ENCODE results near the gene ZNF681.
"Not testable (repeated sequence)": the region's sequence is repeated elsewhere in the genome, so short reads cannot be mapped to it uniquely, and the experiment has no call there.

The ZNF681 gene

DNA sequence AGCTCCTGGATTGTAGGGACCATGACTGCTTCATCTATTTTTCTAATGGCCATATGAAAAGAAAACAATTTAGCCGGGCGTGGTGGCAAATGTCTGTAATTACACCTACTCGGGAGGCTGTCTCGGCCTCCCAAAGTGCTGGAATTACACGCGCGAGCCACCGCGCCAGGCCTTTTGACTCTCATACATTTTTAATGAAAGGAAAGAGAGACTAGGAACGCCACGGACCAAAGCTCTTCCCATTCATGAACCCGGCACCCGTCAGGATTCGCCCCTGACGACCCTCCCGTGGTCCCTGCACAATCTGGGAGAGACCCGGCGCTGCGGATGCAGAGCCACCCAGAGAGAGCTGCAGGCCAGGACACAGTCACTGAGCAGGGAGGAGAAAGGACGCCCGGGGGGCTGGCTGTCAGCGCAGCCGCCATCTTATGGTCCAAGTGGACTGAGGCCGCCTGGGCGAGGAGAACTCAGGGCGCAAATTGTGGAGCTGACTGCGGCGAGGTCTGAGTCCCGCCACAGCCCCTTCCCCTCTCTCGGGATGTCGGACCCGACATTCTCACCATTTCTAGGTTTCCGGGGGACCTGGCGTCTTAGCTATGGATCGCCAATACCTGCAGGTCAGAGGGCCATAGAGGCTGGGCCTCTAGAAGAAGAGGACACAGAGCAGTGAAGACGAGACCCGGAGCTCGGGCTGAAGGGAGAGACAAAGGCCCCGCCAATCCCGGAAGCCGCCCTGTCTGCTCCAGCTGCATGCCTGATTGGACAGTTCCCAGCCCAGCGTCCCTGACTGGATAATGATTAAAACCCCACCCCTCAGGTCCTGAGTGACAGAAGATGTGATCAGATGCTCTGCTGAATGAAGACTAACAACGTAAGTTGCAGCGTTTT is at the start of gene ZNF681:
ZNF681 (minus strand) TSS at position 705 of the 888 bp plus-strand sequence; CDS start at position 563, 142 bp downstream.
- peak; percentile 74 for DNase-seq (ENCODE audit: low spot score)

DNA sequence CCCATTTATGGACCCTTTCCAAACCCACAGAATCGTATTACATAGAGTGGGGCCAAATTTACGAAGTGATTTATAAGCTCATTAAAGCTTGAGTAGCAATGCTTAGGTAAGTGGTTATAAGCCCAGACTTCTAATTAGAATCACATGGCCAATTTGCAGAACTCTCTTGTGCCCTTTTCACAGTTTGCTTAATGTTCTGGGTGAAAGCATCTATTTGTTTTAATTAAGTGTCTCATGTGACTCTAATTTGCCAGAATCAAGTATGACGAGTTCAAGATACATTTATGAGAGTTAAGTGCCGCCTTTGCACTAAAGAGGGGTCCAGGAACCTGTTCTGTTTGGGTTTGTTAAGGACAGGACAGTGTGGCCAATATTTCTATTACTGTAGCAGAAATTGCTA is 46.0 kb upstream of the ZNF681 start:
- no peak for DNase-seq (ENCODE audit: low spot score)

DNA sequence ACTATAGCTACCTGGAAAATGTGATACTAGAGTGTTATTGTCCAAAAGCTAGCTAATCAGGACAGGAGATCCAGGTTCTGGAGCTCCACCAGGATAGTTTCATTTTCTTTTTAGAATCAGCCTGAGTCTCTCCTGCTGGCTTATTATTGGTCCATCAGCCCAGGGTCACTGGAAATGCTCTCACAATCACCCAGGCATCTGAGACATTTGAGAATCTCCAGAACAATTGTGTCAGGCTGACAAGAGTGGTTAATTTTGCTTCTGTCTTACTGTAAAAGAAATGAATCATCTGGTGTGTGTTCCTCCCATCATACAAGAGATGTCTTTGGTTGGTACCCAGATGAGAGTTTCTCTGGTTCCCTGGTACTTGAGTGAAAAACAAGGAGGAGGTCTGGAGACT is 43.6 kb upstream of the ZNF681 start:
- DNase-seq (ENCODE audit: low spot score), result no peak

DNA sequence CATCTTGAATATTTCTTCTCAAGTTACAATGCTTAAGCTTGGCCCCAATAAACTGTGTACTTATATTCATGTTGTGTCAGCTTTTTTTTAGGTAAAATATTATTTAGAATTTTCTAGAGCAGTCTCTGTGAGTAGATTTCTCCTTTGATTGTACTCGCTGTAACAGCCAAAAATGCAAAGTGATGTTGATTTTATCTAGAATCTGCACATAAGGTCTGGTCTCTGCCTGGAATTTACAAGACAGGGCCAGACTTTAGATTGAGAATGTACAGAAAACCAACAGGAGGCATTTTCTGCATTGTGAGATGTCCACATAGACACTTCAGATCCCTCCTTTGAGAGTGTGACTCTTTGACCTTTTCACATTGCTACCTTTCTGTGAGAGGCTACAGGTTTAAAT is 43.1 kb upstream of the ZNF681 start:
- DNase-seq (ENCODE audit: low spot score), result no peak

DNA sequence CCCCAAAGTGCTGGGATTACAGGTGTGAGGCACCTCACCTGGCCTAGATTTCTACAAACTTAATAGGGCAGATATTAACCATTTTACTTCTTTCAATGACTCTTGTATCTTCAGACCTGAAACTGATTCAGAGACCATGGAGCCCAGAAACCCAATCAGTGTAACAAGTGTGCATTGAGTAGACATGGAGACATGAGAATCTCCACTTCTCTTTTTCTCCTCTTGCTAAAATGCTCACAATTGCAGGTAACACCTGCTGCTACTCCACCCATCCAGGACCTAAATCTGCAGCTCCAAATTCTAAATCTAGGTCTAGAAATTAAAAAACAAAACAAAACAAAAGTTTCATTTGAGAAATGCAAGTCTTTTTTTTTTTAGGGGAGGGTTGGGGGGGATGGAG is 42.2 kb upstream of the ZNF681 start:
- DNase-seq (ENCODE audit: low spot score), result no peak

DNA sequence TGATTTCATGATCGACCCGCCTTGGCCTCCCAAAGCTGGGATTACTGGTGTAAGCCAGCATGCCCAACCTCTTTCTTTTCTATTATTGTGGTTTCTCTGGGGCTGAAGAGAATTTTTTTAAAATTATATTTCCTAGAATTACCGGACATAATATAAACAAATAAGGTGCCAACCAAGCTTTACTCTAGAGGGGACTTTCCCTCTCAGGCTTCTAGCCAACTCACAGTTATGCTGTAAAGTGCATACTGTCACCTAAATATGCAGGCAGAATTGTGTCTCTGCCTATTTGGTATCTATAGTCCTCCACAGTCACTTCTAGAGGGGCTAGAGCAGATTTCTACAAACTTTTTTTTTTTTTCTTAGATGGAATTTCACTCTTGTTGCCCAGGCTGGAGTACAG is 41.6 kb upstream of the ZNF681 start:
- no peak for DNase-seq (ENCODE audit: low spot score)

DNA sequence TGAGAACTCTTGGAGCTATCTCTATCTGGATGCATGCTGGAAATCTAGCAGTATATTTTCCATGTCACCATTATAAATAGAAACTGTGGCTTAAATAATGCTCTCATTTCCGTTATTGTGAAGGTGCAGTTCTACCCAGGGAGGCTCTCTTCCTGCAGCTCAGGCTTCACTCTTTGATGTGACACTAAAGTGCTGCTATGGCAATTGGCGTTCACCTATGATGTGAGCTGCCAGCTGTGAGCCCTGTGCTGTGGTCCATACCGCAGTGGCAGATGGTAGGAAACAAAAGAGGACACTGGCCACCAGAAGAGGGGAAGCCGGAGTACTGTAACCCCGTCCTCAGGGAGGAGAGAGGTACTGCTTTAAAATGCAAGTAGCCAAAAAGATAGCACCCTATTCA is 40.6 kb upstream of the ZNF681 start:
- DNase-seq (ENCODE audit: low spot score), result no peak

DNA sequence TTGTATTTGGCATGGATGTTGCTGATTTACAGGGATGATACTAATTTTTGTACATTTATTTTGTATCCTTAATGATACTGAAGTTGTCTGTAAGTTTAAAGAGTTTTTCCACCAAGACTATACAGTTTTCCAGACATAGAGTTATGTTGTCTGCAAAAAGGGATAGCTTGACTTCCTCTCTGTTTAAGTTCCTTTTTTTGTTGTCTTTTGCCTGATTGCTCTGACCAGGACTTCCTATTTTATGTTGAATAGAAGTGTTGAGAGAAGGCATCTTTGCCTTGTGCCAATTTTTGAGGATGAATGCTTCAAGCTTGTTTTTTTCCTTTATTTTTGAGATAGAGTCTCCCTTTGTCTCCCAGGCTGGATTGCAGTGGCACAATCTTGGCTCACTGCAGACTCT is 36.8 kb upstream of the ZNF681 start:
- DNase-seq (ENCODE audit: low spot score), result no peak

DNA sequence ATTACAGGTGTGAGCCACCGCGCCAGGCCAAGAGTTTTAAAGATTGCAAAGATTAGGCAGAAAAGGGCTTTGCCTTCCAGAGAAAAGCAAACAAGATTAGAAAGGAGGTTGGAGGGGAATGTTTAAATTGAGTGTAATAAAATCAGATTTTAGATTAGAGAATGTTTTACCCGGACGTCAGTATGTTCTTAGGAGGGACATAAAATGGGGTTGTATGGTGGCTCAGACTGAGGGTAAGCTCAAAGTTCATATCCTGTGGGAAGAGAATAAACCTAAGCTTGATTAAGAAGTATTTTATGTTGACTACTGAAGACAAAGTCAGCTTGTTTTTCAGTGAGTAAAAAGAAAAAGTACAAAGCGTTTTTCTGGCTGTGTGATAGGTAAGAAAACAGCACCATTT is 34.1 kb upstream of the ZNF681 start:
- DNase-seq (ENCODE audit: low spot score), result no peak

DNA sequence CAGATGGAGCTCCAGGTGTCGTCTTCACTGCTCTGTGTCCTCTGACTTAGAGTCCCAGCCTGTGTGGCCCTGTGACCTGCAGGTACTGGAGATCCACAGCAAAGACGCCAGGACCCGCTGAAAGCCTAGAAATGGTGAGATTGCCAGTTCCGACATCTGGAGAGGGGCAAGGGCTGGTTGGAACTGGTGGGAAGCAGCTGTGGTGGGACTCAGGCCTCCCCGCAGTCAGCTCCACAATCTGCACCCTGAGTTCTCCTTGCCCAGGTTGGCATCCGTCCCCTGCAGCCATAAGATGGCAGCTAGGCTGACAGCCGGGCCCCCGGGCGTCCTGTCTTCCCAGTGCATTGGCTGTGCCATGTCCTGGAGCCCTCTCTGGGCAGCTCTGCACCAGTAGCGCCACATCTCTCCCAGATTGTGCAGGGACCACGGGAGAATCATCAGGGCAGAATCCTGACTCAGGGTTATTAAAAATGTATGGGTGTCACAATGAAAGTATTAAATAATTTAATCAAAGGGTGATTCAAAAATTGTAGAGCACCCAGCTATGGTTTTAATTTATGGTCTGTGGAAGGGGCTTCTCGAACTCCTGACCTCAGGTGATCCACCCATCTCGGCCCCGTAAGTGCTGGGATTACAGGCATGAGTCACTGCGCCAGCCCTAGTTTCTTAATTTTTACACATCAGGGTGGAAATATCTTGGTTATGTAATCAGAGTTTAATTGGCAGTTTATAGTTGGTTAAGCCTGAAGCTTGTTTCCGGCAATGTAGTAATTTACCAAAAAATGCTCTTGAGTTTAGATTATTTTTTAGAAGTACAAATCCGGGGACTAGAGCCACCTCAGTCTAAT is 32.2 kb upstream of the ZNF681 start:
- no peak for DNase-seq (ENCODE audit: low spot score)

DNA sequence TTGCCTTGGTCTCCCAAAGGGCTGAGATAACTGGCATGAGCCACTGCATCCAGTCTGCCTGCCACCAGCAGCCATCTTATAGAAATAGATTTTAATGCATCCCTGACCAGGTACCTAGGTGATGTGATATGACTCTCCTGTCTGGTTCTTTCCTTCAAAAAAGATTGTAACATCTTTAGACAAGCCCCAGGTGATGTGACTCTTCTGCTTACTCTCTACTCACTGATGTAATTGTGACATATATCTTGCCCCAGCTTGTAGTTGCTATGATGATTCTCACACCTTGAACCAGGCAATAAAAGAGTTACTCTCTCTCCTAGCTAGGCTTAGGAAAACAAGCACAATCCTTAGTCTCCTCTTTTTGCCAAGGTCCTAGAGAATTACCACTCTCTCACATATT is 30.6 kb upstream of the ZNF681 start:
- no peak for DNase-seq (ENCODE audit: low spot score)

DNA sequence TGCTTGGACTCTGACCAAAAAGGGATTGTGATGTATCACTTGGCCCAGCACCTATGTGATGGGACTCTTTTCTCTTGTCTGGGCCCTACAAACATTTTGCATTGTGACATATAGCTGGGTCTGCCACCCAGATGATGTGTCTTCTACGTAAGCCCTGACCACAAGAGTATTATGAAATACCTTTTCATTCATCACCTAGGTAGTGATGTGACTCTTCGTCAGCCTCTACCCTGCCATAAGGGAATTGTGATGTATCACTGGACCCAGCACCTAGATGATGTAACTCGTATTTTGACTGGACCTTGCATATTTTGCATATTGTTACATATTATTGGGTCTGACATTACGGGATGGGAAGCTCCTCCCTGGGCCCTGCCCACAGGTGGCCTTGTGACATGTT is 29.7 kb upstream of the ZNF681 start:
- DNase-seq (ENCODE audit: low spot score), result no peak

DNA sequence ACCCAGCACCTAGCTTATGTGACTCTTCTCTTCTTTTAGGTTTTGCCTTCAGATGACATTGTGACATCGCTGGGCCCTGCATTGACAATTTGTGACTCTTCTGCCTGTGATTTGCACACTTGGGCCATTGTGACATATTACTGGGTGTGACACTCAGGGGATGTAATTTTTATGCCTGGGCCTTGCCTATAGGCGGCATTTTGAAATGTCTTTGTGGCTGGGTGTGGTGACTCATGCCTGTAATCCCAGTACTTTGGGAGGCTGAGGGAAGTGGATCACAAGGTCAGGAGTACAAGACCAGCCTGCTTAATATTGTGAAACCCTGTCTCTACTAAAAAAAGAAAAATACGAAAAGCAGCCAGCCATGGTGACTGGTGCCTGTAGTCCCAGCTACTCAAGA is 28.4 kb upstream of the ZNF681 start:
- DNase-seq (ENCODE audit: low spot score), result no peak

DNA sequence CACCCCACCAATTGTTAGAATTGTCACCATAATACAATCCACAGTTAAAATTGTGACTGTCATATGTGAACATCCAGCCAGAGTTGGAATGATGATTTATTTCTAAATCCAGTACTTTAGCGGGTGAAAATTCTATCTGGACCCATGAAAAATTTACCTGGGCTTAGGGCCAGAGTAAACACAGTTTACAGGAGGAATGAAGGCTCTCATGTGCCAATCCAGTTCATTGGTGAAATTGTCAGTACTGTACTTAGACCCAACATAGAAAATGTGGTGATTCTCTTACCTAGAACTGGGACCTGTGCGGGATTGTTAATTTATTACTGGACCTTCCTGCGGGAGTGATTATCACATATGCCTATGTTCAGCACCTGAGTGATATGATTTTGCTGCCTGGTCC is 27.3 kb upstream of the ZNF681 start:
- no peak for DNase-seq (ENCODE audit: low spot score)

DNA sequence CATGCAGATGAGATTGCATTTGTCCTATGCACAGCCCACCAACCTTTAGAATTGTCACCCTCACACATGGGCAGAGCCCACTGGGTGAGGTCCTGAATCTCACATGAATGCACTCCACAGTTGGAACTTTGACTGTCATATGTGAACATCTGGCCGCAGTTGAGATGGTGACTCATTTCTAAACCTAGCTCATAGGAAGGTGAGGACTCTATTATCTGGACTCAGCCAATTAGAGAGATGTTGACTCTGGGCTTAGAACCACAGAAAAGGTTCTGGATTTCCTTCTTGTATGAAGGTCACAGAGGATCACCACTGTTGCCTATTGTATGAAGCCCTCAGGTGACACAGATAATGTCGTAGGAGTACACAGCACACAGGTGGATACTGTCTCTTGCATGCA is 25.6 kb upstream of the ZNF681 start:
- no peak for DNase-seq (ENCODE audit: low spot score)

DNA sequence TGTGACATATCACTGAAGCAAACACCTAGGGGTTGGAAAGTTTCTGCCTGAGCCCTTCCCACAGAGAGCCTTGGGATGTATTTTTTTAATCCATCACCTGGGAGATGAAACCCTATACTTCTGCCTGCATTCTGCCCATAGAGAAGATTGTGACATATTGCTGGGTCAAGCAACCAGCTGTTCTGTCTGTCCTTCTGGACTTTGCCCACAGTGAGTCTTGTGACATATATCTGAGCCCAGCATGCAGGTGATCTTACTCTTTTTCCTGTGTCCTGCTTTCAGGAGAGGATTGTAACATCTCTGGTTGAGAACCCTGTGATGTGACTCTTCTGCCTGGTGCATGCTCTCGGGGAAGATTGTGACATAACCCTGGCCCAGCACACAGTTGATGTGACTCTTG is 24.9 kb upstream of the ZNF681 start:
- DNase-seq (ENCODE audit: low spot score), result no peak

DNA sequence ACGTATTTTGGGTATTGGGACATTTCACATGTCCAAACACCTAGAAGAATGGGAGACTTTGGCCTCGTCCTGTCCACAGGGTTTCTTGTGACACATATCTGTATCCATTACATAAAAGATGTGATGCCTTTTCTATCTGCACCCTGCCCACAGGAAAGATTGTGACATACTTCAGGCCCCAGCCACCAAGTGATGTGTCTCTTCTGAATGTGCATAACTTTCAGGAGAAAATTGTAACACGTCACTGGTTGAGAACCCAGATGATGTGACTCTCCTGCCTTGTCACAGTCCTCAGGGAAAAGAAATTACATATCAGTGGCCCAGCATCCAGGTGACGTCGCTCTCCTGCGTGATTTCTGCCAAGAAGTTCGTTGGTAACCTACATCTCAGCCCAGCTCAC is 21.0 kb upstream of the ZNF681 start:
- no peak for DNase-seq (ENCODE audit: low spot score)

DNA sequence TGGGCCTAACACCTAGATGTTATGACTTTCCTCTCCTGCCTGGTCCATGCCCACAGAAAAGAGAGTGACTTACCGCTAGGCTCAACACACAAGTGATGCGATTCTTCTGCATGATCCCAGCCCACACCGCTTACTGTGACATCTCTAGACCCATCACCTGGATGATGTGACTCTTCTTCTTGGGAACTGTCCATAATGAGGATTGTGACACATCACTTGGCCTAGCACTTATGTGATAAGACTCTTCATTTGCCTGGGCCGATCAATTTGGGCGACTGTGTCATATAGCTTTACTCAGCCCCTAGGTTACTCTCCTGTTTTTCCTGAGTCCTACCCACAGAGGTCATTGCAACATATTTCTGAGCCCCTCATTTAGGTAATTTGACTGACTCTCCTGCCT is 19.9 kb upstream of the ZNF681 start:
- DNase-seq (ENCODE audit: low spot score), result no peak

DNA sequence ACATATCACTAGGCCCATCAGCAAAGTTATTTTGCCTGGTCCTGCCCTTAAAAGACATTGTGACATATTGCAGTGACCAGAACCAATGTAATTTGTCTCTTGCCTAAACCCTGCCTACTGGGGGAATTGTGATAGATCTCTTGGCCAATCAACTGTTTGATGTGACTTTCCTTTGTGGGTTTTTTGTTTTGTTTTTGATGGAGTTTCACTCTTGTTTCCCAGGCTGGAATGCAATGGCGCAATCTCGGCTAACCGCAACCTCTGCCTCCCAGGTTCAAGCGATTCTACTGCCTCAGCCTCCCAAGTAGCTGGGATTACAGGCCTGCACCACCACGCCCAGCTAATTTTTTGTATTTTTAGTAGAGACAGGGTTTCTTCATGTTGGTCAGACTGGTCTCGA is 19.3 kb upstream of the ZNF681 start:
- not testable (repeated sequence) for DNase-seq (ENCODE audit: low spot score)

DNA sequence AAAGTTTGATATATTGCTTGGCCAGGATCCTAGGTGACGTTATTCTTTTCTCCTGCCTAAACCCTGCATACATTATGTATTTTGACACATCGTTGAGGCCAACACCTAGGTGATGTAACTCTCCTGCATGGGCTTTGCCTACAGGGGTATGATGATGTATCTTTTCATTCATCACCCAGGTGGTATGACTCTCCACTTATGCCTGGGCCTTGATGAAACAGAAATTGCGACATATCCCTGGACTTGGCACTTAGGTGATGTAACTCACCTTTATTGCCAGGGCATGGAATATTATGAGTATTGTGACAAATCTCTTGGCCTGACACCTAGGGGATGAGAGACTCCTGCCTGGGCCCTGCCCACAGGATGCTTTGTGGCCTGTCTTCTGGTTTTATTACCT is 18.5 kb upstream of the ZNF681 start:
- DNase-seq (ENCODE audit: low spot score), result no peak

DNA sequence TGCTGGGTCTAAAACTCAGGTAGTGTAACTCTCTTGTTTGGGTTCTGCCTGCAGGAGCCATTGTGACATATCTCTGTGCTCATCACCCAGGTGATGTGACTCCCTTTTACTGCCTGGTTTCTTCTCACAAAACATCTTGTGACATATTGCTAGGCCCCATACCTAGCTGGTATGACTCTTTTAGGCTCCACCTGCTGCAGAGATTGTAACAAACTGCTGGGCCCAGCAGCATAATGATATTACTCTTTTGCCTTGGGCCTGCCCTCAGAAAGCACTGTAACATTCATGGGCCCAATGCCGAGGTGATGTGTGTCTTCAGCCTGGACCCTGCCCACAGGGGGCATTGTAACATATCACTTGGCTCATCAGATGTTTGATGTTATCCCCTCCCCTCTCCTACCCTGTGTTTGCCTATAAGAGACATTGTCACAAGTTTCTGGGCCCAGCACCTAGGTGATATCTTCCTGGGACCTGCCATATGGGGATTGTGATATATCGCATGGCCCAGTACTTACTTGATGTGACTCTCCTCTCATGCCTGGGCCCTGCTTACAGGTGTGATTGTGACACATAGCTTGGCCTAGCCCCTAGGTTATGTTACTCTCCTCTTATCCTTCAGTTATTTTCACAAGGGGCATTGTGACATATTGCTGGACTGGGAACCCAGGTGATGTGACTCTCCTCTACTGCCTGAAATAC is 18.0 kb upstream of the ZNF681 start:
- DNase-seq (ENCODE audit: low spot score), result no peak

DNA sequence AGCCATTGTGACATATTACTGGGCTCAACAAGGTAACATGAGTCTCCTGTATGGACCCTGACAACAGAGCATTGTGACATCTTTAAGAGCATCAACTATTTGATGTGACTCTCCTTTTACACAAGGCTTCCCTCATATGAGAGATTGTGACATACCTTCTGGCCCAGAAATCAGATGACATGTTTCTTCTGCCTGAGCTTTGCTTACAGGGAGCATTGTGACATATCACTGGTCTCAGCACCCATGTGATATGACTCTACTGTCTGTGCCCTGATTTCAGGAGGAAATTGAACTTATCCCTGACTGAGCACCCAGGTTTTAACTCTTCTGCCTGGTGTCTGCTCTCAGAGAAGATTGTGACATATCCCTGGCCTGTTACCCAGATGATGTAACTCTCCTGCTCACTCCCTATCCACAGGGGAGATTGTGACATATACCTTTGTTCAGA is 15.9 kb upstream of the ZNF681 start:
- no peak for DNase-seq (ENCODE audit: low spot score)

DNA sequence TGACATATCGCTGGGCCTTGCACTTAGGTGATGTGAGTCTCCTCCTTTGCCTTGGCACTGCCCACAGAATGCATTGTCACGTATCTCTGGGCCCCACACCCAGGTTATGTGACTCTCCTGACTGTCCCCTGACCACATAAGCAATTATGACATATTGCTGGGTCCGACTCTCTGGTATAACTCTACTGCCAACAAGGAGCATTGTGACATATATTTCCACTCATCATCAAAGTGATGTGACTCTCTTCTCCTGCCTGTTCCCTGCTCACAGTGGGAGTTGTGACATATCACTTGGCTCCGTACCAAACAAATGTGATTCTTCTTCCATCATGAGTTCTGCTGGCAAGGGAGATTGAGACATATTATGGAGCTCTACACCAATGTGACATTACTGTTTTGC is 15.4 kb upstream of the ZNF681 start:
- no peak for DNase-seq (ENCODE audit: low spot score)
